Activated CD4-positive, alpha-beta T cell treated with anti-CD3 and anti-CD28 coated beads for 48 hours (primary cell): Measurements from ENCODE around the gene EPB41L4A.
"Not testable (repeated sequence)": the region's sequence is repeated elsewhere in the genome, so short reads cannot be mapped to it uniquely, and the experiment has no call there.

Experiments used
- DNase-seq: peaks from one replicate; pipeline ENCODE4 v3.0.0-alpha.2; 2020

The EPB41L4A gene

DNA sequence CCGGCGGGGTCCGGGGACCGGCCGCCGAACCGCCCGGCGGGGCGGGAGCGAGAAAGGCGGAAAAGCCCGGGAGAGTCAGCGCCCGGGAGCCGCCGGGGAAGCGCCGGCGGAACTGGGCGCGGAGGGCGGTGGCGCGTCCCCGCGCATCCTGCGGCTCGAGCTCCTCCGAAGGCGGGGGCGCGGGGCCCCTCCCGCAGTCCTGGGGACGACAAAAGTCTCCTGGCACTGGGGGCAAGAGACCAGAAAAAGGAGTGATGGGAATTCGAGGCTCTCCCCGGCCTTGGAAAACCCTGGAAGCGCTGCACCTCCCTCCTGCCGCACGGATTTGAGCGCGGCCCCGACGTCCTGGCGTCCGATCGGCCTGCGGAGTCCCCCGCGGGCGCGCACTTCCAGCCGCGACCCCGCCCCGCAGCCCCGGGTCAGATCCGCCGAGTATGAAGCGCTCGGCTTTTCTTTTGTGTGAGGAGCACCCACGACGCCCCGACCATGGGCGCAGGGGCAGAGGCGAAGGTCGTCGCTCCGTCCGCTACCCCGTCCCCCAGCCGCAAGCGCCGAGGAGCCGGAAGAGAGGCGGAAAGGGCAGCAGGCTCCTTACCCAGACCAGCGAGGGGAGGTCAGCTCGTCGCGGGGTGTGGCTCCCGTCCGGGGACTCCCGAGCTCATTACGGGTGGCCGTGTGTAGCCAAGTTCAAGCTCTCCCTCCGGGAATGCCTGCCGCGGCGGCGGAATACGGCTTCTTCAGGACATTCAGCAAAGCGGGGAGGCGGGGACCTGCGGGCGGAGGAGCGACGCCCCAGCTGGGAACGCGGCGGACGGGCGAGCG is at the start of gene EPB41L4A:
TSS of gene EPB41L4A (minus strand) at position 114 of the 822 bp plus-strand sequence. CDS start 238 bp downstream, outside the sequence.
- DNase-seq = peak; percentile 2

DNA sequence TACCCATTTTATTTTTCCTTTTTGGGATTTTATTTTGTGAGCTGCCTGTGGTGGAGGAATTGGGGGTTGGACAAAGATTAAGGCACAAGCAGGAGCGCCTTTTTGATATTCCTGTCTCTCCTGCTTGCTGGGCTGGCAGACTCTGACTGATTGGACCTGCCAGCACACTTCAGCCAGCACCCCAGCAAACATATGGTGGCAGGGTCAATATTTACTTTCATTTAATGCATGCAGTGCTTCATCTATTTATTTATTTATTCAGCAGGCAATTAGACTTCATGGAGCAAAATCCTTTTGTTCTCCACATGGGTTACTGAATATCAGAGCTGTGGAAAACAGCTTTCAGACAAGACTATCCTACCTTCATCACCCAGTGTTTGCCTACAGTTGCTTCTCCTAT is 48.4 kb upstream of the EPB41L4A start:
- DNase-seq = no peak

- DNase-seq = not testable (repeated sequence)
These were observed 47.2 kb upstream of the EPB41L4A start for GRCh38 chr5:112466261-112466660.

GRCh38 chr5:112447187-112447760 is 28.2 kb upstream of the EPB41L4A start:
- DNase-seq = not testable (repeated sequence)

DNA sequence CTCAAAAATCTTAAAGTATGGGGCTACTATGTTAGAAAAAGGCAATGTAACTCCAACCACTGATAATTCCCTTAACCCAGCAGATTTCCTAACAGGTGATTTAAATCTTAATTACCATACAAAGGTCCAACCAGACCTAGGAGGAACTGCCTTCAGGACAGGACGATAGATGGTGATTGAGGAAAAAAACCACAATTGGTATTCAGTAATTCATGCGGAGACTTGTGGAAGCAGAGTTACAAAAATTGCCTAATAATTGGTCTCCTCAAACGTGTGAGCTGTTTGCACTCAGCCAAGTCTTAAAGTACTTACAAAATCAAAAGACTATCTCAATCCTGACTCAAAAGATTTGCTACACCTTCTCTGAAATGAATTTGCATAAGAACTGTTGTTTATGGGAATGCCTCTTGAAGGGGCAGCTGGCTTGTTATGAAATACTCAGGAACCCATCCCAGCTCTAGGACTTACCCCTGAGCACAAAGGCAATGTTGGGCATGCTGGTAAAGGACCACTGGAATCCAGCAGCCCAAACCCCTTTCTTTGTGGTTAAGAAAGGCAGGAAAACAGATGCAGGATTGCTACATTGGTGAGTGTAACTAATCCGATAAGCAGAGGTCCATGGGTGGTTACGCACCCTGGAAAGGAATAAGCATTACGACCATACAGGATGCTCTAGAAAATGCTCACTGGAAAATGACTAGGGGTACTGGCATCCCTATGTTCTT is 26.7 kb upstream of the EPB41L4A start:
- DNase-seq = no peak

GRCh38 chr5:112443932-112444331 is 24.9 kb upstream of the EPB41L4A start:
- not testable (repeated sequence) for DNase-seq

- no peak for DNase-seq
These were observed 21.0 kb upstream of the EPB41L4A start for GRCh38 chr5:112440031-112440430.

DNA sequence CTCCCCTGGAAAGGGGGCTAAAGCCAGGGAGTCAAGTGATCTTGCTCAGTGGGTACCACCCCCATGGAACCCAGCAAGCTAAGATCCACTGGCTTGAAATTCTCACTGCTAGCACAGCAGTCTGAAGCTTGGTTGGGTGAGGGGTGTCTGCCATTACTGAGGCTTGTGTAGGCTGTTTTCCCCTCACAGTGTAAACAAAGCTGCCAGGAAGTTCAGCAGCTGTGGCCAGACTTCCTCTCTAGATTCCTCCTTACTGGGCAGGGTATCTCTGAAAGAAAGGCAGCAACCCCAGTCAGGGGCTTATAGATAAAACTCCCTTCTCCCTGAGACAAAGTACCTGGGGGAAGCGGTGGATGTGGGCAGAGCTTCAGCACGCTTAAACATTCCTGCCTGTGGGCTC is 17.1 kb upstream of the EPB41L4A start:
- DNase-seq = no peak

DNA sequence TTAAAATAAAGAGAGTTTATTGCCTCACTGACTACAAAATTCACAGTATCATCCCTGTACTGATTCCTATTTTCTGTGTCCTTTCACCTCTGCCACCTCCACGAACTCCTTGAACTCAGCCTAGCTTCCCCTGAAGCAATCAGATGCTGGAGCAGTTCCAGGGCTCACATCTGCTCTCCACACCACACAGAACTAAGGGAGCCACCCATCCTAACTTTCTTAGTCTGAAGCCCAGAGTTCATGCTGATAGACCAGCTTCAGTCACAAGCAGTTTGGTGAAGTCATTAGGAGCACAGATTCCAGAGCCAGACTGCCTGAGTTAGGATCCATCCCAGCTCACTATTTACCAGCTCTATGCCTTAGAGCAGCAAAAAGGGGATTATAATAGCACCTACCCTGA is 15.6 kb upstream of the EPB41L4A start:
- DNase-seq = no peak

DNA sequence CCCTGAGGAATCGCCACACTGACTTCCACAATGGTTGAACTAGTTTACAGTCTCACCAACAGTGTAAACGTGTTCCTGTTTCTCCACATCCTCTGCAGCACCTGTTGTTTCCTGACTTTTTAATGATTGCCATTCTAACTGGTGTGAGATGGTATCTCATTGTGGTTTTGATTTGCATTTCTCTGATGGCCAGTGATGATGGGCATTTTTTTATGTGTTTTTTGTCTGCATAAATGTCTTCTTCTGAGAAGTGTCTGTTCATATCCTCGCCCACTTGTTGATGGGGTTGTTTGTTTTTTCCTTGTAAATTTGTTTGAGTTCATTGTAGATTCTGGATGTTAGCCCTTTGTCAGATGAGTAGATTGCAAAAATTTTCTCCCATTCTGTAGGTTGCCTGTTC is 7.1 kb upstream of the EPB41L4A start:
- not testable (repeated sequence) for DNase-seq

DNA sequence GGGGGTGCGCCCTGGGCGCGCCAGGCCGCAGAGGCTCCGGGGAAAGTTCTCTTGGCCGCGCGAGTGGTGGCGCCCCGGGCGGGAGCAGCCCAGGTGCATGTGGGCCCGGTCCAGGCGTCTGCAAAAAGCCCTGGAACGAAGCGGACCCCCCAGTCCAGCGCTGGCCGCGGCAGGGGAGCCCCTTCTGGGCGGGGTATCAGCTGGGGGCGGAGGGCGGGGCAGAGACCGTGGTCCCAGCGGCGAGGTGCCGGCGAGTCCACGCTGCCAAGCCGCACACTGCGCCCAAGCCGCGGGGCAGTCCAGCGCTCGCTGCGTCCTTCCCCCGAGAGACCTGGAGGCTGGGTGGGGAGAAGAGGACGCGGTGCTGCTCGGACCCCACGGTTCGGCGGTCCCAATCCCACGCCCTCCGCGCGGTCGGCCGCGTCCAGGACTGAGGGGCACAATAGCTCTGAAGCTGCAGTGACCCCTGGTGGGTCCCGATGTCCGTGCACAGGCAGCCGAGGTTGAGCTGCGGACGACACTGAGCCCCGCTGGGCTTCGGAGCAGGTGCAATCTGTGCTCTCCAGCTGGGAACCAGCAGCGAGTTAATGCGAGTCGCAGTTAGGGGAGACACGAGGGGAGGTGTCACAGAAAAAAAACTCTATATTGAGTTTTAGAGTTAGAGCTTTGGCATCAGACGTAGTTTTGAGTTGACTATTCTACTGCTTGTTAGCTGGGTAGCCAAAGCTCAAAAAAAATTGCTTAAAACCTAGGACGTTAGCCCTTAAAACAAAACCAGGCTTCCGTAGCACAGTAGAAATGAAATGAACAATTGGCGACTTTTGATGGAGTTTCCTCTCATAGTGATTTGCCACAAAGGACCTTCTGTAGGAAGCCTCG is 1.1 kb upstream of the EPB41L4A start:
- peak; percentile 61 for DNase-seq

GRCh38 chr5:112418659-112419163 is 366 bp downstream of the EPB41L4A start:
- DNase-seq = peak; percentile 2

- peak; percentile 66 for DNase-seq
These were observed 982 bp downstream of the EPB41L4A start for GRCh38 chr5:112417931-112418658.

DNA sequence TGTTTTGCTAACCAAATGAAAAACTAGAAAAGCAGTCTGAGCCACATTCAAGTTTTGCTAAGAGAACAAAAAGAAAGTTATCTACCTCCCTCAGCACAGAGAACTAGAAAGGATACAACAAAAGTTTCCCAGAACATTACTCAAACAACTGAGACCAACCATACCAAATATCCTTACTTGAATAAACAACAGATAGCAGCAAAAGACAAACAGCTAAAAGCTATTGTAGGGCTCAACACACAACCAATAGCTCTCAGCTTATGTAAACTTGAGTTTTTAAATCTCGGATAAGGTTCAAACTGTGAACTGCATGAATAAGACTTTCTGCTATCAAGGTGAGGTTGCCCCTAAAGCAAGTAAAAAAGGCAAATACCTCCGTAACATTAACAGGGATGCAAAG is 3.5 kb downstream of the EPB41L4A start:
- DNase-seq = no peak

DNA sequence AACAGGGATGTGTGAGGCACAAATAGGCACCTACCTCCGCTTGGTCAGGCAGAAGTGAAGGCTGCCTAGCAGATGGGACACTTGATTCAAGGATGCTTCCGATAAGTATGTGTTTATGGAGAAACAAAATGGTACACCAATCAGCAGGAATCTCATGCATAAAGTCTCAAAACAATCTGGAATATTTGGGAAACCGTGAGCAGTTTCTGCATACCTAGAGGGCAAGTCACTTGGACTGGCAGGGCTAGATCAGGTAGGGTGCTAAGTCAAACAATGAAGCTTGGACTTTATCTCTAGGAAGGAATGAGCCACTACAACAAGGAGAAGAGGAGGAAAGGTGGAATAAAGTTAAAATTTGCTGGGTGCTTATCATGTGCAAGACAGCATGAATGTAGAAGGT is 5.5 kb downstream of the EPB41L4A start:
- DNase-seq = no peak

GRCh38 chr5:112412346-112412745 is 6.7 kb downstream of the EPB41L4A start:
- no peak for DNase-seq

DNA sequence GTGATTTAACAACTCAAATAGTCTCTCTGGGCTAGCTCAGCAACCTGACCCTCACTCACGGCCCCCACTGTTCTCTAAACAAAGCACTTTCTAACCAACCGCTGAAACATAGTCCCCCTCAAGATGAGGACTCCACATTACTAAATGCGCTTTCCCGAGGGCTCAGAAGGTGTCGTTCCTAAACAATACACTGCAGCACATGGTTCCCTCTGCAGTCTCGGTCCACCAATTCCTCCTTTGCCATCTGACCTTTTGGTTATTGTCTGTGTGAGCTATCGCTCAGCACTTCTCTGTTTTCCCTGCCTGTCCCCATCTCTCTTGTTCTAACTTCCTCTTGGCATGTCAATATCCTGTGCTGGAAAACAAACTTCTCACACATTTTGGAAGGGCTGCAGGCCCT is 7.2 kb downstream of the EPB41L4A start:
- no peak for DNase-seq

- DNase-seq = no peak
These were observed 11.4 kb downstream of the EPB41L4A start for GRCh38 chr5:112407666-112408065.

DNA sequence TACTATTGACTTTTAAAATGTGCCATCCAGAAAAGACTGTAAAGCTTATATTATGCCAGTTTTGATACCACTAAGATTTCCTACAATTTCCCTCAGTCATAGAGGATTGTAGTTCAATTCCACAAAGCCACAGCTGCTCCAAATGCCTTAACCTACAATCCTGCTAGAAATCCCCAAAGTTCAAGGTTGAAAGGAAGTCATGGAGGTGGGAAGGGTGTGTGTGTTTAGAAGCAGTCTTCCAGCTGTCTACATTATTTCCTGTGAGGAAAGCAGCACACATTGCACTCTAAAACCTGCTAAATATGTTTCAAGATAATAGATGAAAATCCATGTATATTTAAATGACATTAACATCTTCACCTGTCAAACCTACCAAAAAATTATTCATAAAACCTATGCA is 11.8 kb downstream of the EPB41L4A start:
- no peak for DNase-seq

DNA sequence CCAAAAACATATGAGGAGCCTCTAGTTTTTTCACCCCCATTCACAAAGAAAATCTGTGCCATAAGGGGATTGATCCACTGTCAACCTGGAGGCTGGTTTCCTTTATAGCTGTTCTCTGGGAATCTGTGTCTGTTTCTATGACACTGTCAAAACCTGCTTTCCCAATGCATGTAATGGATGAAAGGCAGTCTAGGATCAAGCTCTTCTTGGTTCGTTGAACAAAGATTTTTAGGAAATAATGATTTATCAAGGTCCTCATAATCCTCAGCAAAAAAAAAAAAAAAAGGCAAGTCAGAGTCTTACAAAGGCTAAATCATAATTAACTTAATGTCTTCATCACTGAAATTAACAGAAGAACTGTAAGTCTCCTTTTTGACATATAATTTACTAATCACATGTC is 16.0 kb downstream of the EPB41L4A start:
- no peak for DNase-seq

GRCh38 chr5:112401924-112402323 is 17.2 kb downstream of the EPB41L4A start:
- DNase-seq = no peak

DNA sequence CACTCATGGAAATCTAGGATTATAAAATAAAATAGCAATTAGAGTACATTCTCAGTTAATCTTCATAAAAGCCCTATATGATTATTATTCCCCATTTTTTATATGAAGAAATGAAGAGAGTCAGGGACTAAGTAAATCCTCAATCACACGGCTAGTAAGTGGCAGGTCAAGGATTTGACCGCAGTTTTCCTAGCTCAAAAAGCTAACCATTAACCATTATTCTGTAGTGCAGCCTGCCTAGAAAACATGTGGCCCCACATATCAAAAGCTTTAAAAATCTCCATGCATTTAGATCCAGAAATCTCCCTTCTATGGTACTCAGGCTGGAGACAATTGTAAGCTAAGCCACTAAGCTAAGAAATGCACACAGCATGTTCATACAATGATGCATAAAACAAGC is 21.4 kb downstream of the EPB41L4A start:
- no peak for DNase-seq
